B cell (primary cell): ENCODE data around the gene NBAS.

Experiments used
- CTCF ChIP-seq: fragments of 200-600 bp; IDR thresholded peaks from one replicate; pipeline ENCODE4 v1.8.0; 2022; ENCODE audit warnings: antibody characterized with exemption, mild to moderate bottlenecking
- EZH2 ChIP-seq: IDR thresholded peaks from 2 replicates; pipeline ENCODE4 v1.6.1; 2012; ENCODE audit warnings: borderline replicate concordance, low read depth, mild to moderate bottlenecking, moderate library complexity, low read length; ENCODE audit not compliant: insufficient read depth, poor library complexity, severe bottlenecking

DNA sequence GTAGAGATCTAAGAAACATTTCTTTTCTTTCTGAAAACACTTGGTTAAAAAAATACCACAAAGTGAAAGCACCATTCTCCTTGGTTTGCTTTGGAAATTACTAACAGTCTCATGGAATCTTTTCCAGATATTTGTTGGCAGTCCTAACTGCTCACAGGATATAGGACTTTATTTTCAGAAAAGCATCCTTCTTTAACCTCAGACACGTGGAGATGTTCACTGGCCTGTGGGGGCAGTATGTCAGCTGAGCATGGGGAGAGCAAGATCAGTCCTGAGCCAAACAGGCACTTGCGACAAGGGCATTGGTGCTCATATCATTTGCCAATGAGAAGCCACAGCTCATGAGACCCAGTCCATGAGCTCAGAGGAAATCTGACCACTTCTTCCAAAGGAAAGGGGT lies 371.9 kb downstream of the NBAS start:
- TF ChIP-seq CTCF (no peak), EZH2 (no peak)
